ENCODE data around the gene KCNE4. TPM values are rescaled to one million over a fixed set of nuclear protein-coding genes. Genes with fewer than 3 reads are reported as not detected.

KCNE4 gene
- total RNA-seq, 1 experiment from 2014 or later: 213 TPM

- no peak for DNase-seq (ENCODE audit: extremely low read depth, low read depth)
Measured at GRCh38 chr2:223083402-223084070, 31.5 kb downstream of the KCNE4 start.

- DNase-seq (ENCODE audit: extremely low read depth, low read depth): no peak
Measured at GRCh38 chr2:223084873-223085272, 32.9 kb downstream of the KCNE4 start.

DNA sequence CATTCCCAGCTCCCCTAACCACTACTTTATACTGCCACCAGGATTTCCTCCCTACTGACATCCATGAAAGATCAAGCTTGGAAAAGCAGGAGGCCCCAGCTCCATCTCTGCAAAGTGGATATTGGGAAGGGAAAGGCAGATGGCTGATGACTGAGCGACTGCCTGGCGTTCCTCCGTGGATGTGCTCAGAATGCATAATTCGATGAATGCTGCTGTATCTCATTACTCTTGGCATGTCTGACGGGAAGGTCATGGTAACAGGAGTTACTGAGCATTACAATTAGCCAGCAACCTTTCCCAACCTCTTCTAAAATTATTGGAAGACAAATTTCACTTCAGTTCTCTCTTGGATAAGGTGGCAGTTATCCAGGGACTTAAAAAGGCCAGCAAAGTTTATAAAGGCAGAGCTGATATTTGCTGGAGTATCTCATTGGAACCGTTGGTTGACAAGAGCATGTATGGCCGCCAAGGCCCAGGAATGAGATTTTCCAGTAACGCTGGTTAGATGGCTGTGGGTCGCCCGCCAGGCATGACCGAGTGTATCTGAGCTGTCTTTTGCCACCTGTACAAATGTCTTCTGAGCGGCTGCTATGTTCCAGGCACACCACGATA, 34.5 kb downstream of the KCNE4 start:
- no peak for DNase-seq (ENCODE audit: extremely low read depth, low read depth)

GRCh38 chr2:223087466-223087865, 35.5 kb downstream of the KCNE4 start:
- DNase-seq (ENCODE audit: extremely low read depth, low read depth): no peak

DNA sequence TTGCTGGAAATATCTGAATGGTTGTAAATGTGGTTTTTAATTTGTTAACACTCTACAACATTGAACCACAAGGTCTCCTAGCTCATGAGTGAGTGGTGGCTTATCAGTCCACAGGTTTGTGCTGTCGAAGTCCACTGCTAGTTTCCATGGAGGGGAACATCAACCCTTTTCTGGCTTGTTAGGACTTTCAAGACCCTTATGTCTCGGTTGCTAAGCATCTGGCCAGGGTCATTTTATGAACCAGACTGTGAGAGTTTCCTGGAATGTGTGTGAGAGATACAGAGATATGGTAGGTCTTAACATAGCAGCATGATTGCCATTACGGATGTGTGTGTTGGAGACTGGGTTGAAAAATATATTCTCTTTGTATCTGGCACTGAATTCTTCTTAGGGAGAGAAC, 36.9 kb downstream of the KCNE4 start:
- no peak for DNase-seq (ENCODE audit: extremely low read depth, low read depth)

GRCh38 chr2:223090039-223090438, 38.0 kb downstream of the KCNE4 start:
- DNase-seq (ENCODE audit: extremely low read depth, low read depth): no peak

GRCh38 chr2:223090540-223091235, 38.7 kb downstream of the KCNE4 start:
- no peak for DNase-seq (ENCODE audit: extremely low read depth, low read depth)

GRCh38 chr2:223092667-223093066, 40.7 kb downstream of the KCNE4 start:
- no peak for DNase-seq (ENCODE audit: extremely low read depth, low read depth)

DNA sequence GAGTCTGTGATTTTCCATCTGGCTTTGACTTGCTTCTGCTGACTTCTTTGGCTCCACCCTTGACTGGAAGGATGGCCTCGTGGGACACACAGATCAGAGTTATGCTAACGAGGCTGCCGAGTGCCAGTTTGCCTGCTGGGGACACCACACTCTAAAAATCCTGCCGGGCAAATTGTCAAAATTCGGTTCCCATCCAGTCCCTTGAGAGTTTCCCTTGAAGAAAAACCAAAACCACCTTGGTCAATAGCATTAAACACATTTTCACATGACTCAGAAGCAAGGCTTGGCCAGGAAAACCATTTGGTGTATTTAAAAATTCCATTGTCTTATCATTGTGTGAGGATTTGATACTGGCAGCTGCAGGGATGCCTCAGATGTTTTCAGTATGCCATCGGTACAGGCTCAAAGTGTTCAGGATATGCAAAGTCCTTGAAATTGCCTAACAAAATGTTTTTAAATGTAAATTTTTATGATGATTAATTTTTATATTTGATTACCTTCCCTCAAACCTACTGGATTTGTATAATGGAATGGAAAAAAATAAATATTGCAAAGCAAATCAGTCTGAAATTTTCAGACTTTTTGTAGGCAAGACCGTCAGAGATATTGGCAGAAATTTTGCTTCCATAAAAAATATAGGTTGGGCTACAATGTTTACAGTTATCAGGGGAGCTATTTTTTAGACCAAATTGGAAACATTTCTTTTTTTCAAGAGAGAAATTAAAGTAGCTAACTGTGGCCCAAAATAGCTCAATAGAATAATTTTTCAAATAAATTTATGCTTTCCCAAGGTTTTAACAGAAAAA, 41.6 kb downstream of the KCNE4 start:
- DNase-seq (ENCODE audit: extremely low read depth, low read depth): no peak

GRCh38 chr2:223095207-223095606, 43.2 kb downstream of the KCNE4 start:
- no peak for DNase-seq (ENCODE audit: extremely low read depth, low read depth)

GRCh38 chr2:223096235-223096970, 44.4 kb downstream of the KCNE4 start:
- DNase-seq (ENCODE audit: extremely low read depth, low read depth): no peak

DNA sequence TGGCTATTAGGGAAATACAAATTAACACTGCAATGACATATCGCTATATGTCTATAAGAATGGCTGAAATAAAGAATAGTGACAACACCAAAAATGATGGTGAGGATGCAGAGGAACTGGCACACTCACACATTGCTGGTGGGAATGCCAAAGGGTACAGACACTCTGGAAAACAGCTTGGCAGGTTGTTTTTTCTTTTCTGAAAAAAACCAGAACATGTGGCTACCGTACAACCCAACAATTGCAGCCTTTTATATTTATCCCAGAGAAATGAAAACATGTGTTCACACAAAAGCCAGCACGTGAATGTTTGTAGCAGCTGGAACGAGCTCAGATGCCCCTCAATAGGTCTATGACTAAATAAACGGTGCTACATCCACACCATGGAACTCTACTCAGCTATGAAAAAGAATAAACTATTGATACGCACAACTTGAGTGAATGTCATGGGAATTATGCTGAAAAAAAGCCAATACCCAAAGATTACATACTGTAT, 45.9 kb downstream of the KCNE4 start:
- no peak for DNase-seq (ENCODE audit: extremely low read depth, low read depth)

GRCh38 chr2:223099561-223099960, 47.6 kb downstream of the KCNE4 start:
- DNase-seq (ENCODE audit: extremely low read depth, low read depth): no peak

GRCh38 chr2:223100061-223100511, 48.1 kb downstream of the KCNE4 start:
- DNase-seq (ENCODE audit: extremely low read depth, low read depth): no peak

GRCh38 chr2:223101340-223102039, 49.5 kb downstream of the KCNE4 start:
- peak; percentile 72 for DNase-seq (ENCODE audit: extremely low read depth, low read depth)

- no peak for DNase-seq (ENCODE audit: extremely low read depth, low read depth)
Measured at GRCh38 chr2:223102040-223102400, 50.0 kb downstream of the KCNE4 start.

- DNase-seq (ENCODE audit: extremely low read depth, low read depth): no peak
Measured at GRCh38 chr2:223102450-223102849, 50.5 kb downstream of the KCNE4 start.

DNA sequence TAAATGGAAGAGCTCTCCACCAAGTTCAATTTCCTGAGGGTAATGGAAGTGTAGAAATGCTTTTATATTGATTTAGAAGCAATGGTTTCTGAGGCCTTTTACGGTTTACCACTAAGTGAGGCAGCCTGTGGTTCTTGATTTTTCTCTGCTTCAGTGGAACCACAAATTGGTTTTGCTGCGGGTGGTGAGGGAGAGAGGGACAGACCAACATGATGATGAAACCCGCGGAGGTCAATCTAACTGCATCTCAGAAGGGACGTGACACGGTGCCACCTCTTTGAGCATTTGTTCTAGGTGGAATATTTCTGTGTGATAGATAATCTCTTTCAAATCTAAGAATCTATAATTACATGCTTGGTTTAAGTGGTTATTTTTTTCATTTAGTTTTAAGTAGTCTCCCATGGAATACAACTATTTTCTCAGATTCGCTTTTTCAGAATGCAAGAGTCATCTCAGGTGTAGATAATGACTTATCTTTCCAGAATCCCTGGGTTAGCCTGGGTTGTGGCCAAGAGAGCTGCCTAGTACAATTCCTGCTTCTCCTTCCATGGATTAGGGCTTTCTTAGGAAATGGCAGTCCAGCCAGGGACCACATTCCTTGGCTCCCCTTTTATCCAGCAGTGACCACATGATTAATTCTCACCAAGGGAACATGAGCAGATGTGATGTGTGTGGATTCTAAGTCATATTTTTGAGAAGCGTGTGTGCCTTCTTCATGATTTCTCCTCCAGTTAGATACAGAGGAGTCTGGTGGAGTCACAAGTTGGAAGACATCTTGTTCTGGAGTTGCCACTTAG, 52.5 kb downstream of the KCNE4 start:
- DNase-seq (ENCODE audit: extremely low read depth, low read depth): no peak
